ENCODE measurements around the gene XRN1. TPM values are rescaled to one million over a fixed set of nuclear protein-coding genes. Genes with fewer than 3 reads are reported as not detected.

XRN1 gene
- total RNA-seq, 2 experiments from 2014 or later: 85.7 to 97.6 TPM

- CTCF ChIA-PET: no interaction called here
- ATAC-seq (ENCODE audit: poor library complexity) (no peak), DNase-seq (no peak)
- H3K36me3 ChIP-seq (ENCODE audit: insufficient read depth, low read length): peaks cover 74% of the 10 kb centered on the region
- TF ChIP-seq CTCF (IDR thresholded peaks at IDR 0.05): no peak
- intact Hi-C loops (cut with DNase I, micrococcal nuclease): no loop called here
- H3K27me3 ChIP-seq (ENCODE audit: control insufficient read depth in 1 of 2, insufficient read depth in 2 of 2, low read length in 2 of 2): no peaks in the 10 kb centered on the region
- peaks cover 84% of the 10 kb centered on the region for H3K36me3 Mint-ChIP-seq (ENCODE audit: low read depth)
- no peak overlapping the region for H3K27ac ChIP-seq (ENCODE audit: low read depth in 1 of 2, low read length in 2 of 2)
- no peak overlapping the region for H3K4me3 Mint-ChIP-seq
- H3K9me3 Mint-ChIP-seq: no peaks in the 10 kb centered on the region
- no peak overlapping the region for H3K4me3 ChIP-seq (ENCODE audit: low read length)
- no peaks in the 10 kb centered on the region for H3K27me3 Mint-ChIP-seq
- no peaks in the 10 kb centered on the region for H3K4me1 Mint-ChIP-seq (ENCODE audit: low read depth)
- no peaks in the 10 kb centered on the region for H3K4me1 ChIP-seq (ENCODE audit: insufficient read depth, low read length)
- H3K27ac Mint-ChIP-seq: no peak overlapping the region
- no peaks in the 10 kb centered on the region for H3K9me3 ChIP-seq (ENCODE audit: control insufficient read depth in 1 of 2, insufficient read depth in 1 of 2, low read length in 2 of 2)
- POLR2A ChIA-PET: no interaction called here
These were observed 88.5 kb downstream of the XRN1 start for GRCh38 chr3:142359367-142359766.

GRCh38 chr3:142356818-142357217 is 91.0 kb downstream of the XRN1 start:
- Histone ChIP-seq H3K4me3 (ENCODE audit: low read length) (no peak overlapping the region), H3K4me1 (ENCODE audit: insufficient read depth, low read length) (no peaks in the 10 kb centered on the region), H3K27ac (ENCODE audit: low read depth in 1 of 2, low read length in 2 of 2) (no peak overlapping the region), H3K36me3 (ENCODE audit: insufficient read depth, low read length) (peaks cover 83% of the 10 kb centered on the region), H3K9me3 (ENCODE audit: control insufficient read depth in 1 of 2, insufficient read depth in 1 of 2, low read length in 2 of 2) (no peaks in the 10 kb centered on the region), H3K27me3 (ENCODE audit: control insufficient read depth in 1 of 2, insufficient read depth in 2 of 2, low read length in 2 of 2) (no peaks in the 10 kb centered on the region)
- no peak overlapping the region for H3K4me3 Mint-ChIP-seq
- ATAC-seq (ENCODE audit: poor library complexity): no peak
- DNase-seq: no peak
- POLR2A ChIA-PET: no interaction called here
- no peaks in the 10 kb centered on the region for H3K4me1 Mint-ChIP-seq (ENCODE audit: low read depth)
- H3K9me3 Mint-ChIP-seq: no peaks in the 10 kb centered on the region
- intact Hi-C loops (cut with DNase I, micrococcal nuclease): no loop called here
- no peak overlapping the region for H3K27ac Mint-ChIP-seq
- TF ChIP-seq CTCF (IDR thresholded peaks at IDR 0.05): no peak
- CTCF ChIA-PET: no interaction called here
- H3K36me3 Mint-ChIP-seq (ENCODE audit: low read depth): peaks cover 84% of the 10 kb centered on the region
- H3K27me3 Mint-ChIP-seq: no peaks in the 10 kb centered on the region

GRCh38 chr3:142355692-142356091 is 92.1 kb downstream of the XRN1 start:
- ATAC-seq (ENCODE audit: poor library complexity) (no peak), DNase-seq (no peak)
- H3K9me3 ChIP-seq (ENCODE audit: control insufficient read depth in 1 of 2, insufficient read depth in 1 of 2, low read length in 2 of 2): no peaks in the 10 kb centered on the region
- H3K27ac ChIP-seq (ENCODE audit: low read depth in 1 of 2, low read length in 2 of 2): no peak overlapping the region
- ChIA-PET POLR2A (no interaction called here), CTCF (no interaction called here)
- peaks cover 89% of the 10 kb centered on the region for H3K36me3 ChIP-seq (ENCODE audit: insufficient read depth, low read length)
- H3K27me3 ChIP-seq (ENCODE audit: control insufficient read depth in 1 of 2, insufficient read depth in 2 of 2, low read length in 2 of 2): no peaks in the 10 kb centered on the region
- H3K27me3 Mint-ChIP-seq: no peaks in the 10 kb centered on the region
- H3K27ac Mint-ChIP-seq: no peak overlapping the region
- intact Hi-C loops (cut with DNase I, micrococcal nuclease): no loop called here
- H3K4me3 Mint-ChIP-seq: no peak overlapping the region
- peaks cover 72% of the 10 kb centered on the region for H3K36me3 Mint-ChIP-seq (ENCODE audit: low read depth)
- TF ChIP-seq CTCF (IDR thresholded peaks at IDR 0.05): no peak
- no peaks in the 10 kb centered on the region for H3K4me1 ChIP-seq (ENCODE audit: insufficient read depth, low read length)
- no peak overlapping the region for H3K4me3 ChIP-seq (ENCODE audit: low read length)
- H3K9me3 Mint-ChIP-seq: no peaks in the 10 kb centered on the region
- no peaks in the 10 kb centered on the region for H3K4me1 Mint-ChIP-seq (ENCODE audit: low read depth)
